Thyroid gland (tissue), 4 donors: Measurements from ENCODE around the gene TIMM10. TPM values are rescaled to one million over a fixed set of nuclear protein-coding genes. Genes with fewer than 3 reads are reported as not detected.

Experiments
- DNase-seq, 2 donors: peaks; one replicate each; pipeline ENCODE4 v3.0.0-alpha.2; 2019
- H3K27ac ChIP-seq, 3 donors: fragments of 200-600 bp; sonication (generic); 1 replicate in 2 of 3; 2 replicates in 1 of 3; pipeline ENCODE4 v1.5.1; 2016 to 2019; ENCODE audit warnings: mild to moderate bottlenecking in 1 of 3, moderate library complexity in 1 of 3
- H3K27me3 ChIP-seq: fragments of 200-600 bp; sonication (generic); one replicate; pipeline ENCODE4 v1.5.1; 2019
- H3K36me3 ChIP-seq, 2 donors: fragments of 200-600 bp; sonication (generic); one replicate each; pipeline ENCODE4 v1.5.1; 2016 to 2019
- H3K4me1 ChIP-seq, 2 donors: fragments of 200-600 bp; sonication (generic); one replicate each; pipeline ENCODE4 v1.5.1; 2017 to 2019
- H3K4me3 ChIP-seq, 3 donors: fragments of 200-600 bp; sonication (generic); replicated peaks in 1 of 3; 1 replicate in 2 of 3; 2 replicates in 1 of 3; pipeline ENCODE4 v1.5.1; 2016; ENCODE audit warnings: mild to moderate bottlenecking in 1 of 3
- H3K9me3 ChIP-seq: fragments of 200-600 bp; sonication (generic); one replicate; pipeline ENCODE4 v1.5.1; 2017
- CTCF ChIP-seq, 6 experiments: fragments of 200-600 bp in 3 of 6; fragments of 450-650 bp in 3 of 6; sonication (generic) in 3 of 6; IDR thresholded peaks; one replicate each; pipeline ENCODE4 v1.5.1; 2016 to 2019; ENCODE audit warnings: antibody characterized with exemption in 6 of 6, mild to moderate bottlenecking in 2 of 6, inconsistent platforms in 1 of 6, moderate library complexity in 1 of 6
- POLR2A ChIP-seq, 2 donors: fragments of 450-650 bp; IDR thresholded peaks; one replicate each; pipeline ENCODE4 v1.6.1; 2017; ENCODE audit warnings: antibody characterized with exemption in 2 of 2, mild to moderate bottlenecking in 2 of 2, moderate library complexity in 1 of 2
- WGBS, 2 donors: methylation state at CpG; one replicate each; pipeline ENCODE4 v1.1.5; 2017; 5-methylcytosine and 5-hydroxymethylcytosine counted together
- intact Hi-C: fragments of 100-400 bp; cut with DNase I; formaldehyde crosslinking; loops from one replicate; pipeline ENCODE4 v1.15.1; 2023
- total RNA-seq, 4 donors: library from RNA; depleted of rRNA; stranded (reverse); fragments of >200 nt; gene quantifications; one replicate each; pipeline ENCODE4 v1.2.3, GENCODE V29; 2016

TIMM10 gene
- total RNA-seq, 4 donors from 2014 or later, result 29.8 to 43.7 (median 37.4) TPM

DNA sequence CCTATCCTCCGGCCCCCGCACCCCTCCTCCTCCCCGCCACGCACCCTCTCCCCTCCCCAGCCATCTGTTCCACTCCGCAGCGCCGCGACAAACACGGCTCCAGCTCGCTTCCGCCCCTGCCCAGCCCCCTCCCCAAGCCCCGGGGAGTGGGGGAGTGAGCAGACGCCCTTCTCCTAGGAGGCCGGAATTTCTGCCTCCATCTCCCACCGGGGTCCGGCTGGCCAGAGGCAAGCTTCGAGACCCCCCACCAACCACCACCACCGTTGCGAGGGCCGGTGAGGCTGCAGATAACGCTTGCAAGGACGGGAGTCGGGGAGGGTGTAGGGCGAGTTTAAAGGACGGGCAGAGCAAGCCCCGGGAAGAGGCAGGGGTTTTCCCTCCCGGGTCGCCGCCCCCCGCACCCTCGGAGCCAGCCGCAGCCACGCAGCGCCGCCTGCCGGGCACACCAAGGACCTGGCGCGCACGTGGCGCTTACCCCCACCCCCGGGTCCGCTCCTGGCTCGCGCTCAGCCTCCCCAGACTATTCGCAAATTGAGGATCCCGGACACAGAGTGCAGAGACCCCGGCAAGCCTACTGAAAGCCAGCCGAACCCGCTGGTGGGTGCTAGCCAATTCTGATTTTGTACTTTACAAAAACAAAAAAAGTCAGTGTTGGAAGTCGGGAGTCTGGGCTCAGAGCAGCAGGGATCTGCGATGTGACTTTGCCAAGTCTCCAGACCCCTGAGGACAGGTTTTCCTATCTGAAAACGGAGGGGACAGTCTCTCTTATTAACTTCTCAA is 47.6 kb downstream of the TIMM10 start:
- Histone ChIP-seq H3K4me3 (peak overlapping the region in 2 of 3 donors; percentile 28 to 41), H3K27me3 (no peaks in the 10 kb centered on the region), H3K36me3 (peaks cover 4 to 7% of the 10 kb centered on the region in 2 donors), H3K27ac (no peak overlapping the region), H3K4me1 (peaks cover 11 to 16% of the 10 kb centered on the region in 2 donors), H3K9me3 (no peaks in the 10 kb centered on the region)
- DNase-seq, result peak; percentile 61 to 68
- TF ChIP-seq CTCF (IDR thresholded peaks at IDR 0.05), result peak; percentile 56 to 88 (median 74)
- TF ChIP-seq POLR2A (IDR thresholded peaks at IDR 0.05), result no peak
- 3 to 5% methylated on average over 13 to 36 of the region's 52 CpGs for WGBS, 2 donors
- intact Hi-C loops, result loop anchor here (5.0 kb wide), 1 partner anchor 136 kb away; no protein-coding TSS in a partner anchor

- Histone ChIP-seq H3K36me3 (peaks cover 4 to 7% of the 10 kb centered on the region in 2 donors), H3K4me3 (peak overlapping the region in 1 of 3 donors; percentile 41), H3K4me1 (peaks cover 11 to 16% of the 10 kb centered on the region in 2 donors), H3K27me3 (no peaks in the 10 kb centered on the region), H3K9me3 (no peaks in the 10 kb centered on the region), H3K27ac (no peak overlapping the region)
- intact Hi-C loops, result loop anchor here (5.0 kb wide), 1 partner anchor 135 kb away; no protein-coding TSS in a partner anchor
- no peak for DNase-seq
- no peak for TF ChIP-seq POLR2A (IDR thresholded peaks at IDR 0.05)
- no peak for TF ChIP-seq CTCF (IDR thresholded peaks at IDR 0.05)
- WGBS, 2 donors, result 32 to 39% methylated on average over 35 to 36 of the region's 44 CpGs
Observed at GRCh38 chr11:57481915-57482781, 48.4 kb downstream of the TIMM10 start.

- Histone ChIP-seq H3K27me3 (no peaks in the 10 kb centered on the region), H3K4me1 (peaks cover 11 to 16% of the 10 kb centered on the region in 2 donors), H3K27ac (no peak overlapping the region), H3K9me3 (no peaks in the 10 kb centered on the region), H3K36me3 (peaks cover 4 to 7% of the 10 kb centered on the region in 2 donors), H3K4me3 (no peak overlapping the region)
- TF ChIP-seq CTCF (IDR thresholded peaks at IDR 0.05), result no peak
- no peak for TF ChIP-seq POLR2A (IDR thresholded peaks at IDR 0.05)
- intact Hi-C loops, result loop anchor here (5.0 kb wide), 1 partner anchor 134 kb away; no protein-coding TSS in a partner anchor
- DNase-seq, result no peak
- 59 to 82% methylated on average over 2 of the region's 2 CpGs for WGBS, 2 donors
Observed at GRCh38 chr11:57481315-57481714, 49.2 kb downstream of the TIMM10 start.

- H3K4me3 ChIP-seq, result no peak overlapping the region
- 36 to 38% methylated on average over 8 to 9 of the region's 9 CpGs for WGBS, 2 donors
- intact Hi-C loops, result loop anchor here (5.0 kb wide), 1 partner anchor 133 kb away; no protein-coding TSS in a partner anchor
- H3K27me3 ChIP-seq, result no peaks in the 10 kb centered on the region
- no peak overlapping the region for H3K27ac ChIP-seq
- no peaks in the 10 kb centered on the region for H3K9me3 ChIP-seq
- H3K36me3 ChIP-seq, result peaks cover under 1 to 7% of the 10 kb centered on the region in 2 donors
- peak; percentile 61 to 82 (median 64) for TF ChIP-seq CTCF (IDR thresholded peaks at IDR 0.05)
- no peak for TF ChIP-seq POLR2A (IDR thresholded peaks at IDR 0.05)
- DNase-seq, result peak; percentile 68 to 78
- peaks cover 11 to 21% of the 10 kb centered on the region in 2 donors for H3K4me1 ChIP-seq
Observed at GRCh38 chr11:57480409-57481137, 50.0 kb downstream of the TIMM10 start.
